LNCAP (cell line): Measurements from ENCODE around the gene IP6K2.
A peak's percentile ranks its signal among the peaks of the same experiment; 100 is the strongest.

Experiments used
- TF ChIP-seq, protein P1 (sequence below): fragments of 450-650 bp; IDR thresholded peaks from 2 replicates; pipeline ENCODE4 v1.5.1; 2017; ENCODE audit warnings: mild to moderate bottlenecking

The IP6K2 gene

GRCh38 chr3:48716982-48717746 lies at the start of gene IP6K2:
Gene IP6K2, minus strand, starts transcription at chr3:48717221. Its CDS starts 21,930 bp downstream, at chr3:48695291.
- TF ChIP-seq, protein P1, sequence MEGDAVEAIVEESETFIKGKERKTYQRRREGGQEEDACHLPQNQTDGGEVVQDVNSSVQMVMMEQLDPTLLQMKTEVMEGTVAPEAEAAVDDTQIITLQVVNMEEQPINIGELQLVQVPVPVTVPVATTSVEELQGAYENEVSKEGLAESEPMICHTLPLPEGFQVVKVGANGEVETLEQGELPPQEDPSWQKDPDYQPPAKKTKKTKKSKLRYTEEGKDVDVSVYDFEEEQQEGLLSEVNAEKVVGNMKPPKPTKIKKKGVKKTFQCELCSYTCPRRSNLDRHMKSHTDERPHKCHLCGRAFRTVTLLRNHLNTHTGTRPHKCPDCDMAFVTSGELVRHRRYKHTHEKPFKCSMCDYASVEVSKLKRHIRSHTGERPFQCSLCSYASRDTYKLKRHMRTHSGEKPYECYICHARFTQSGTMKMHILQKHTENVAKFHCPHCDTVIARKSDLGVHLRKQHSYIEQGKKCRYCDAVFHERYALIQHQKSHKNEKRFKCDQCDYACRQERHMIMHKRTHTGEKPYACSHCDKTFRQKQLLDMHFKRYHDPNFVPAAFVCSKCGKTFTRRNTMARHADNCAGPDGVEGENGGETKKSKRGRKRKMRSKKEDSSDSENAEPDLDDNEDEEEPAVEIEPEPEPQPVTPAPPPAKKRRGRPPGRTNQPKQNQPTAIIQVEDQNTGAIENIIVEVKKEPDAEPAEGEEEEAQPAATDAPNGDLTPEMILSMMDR: no peak

- TF ChIP-seq, protein P1: peak; percentile 37; the same call in 1 of the 2 replicates
Observed at GRCh38 chr3:48765376-48765775, 48.4 kb upstream of the IP6K2 start.

- TF ChIP-seq, protein P1: no peak
Observed at GRCh38 chr3:48762816-48763215, 45.8 kb upstream of the IP6K2 start.

- TF ChIP-seq, protein P1: no peak
Observed at GRCh38 chr3:48759071-48759470, 42.0 kb upstream of the IP6K2 start.

- TF ChIP-seq, protein P1: no peak
Observed at GRCh38 chr3:48756640-48757039, 39.6 kb upstream of the IP6K2 start.

GRCh38 chr3:48750856-48751255 lies 33.8 kb upstream of the IP6K2 start:
- TF ChIP-seq, protein P1: no peak

- TF ChIP-seq, protein P1: no peak
Observed at GRCh38 chr3:48748754-48749153, 31.7 kb upstream of the IP6K2 start.
